Muscle of leg (tissue), 11 donors: ENCODE measurements around the gene GRIA1. TPM values are rescaled to one million over a fixed set of nuclear protein-coding genes. Genes with fewer than 3 reads are reported as not detected.

Experiments used
- DNase-seq: peaks from one replicate; pipeline ENCODE4 v3.0.0; 2013
- H3K27ac ChIP-seq: one replicate; pipeline ENCODE4 v1.5.1; 2013; ENCODE audit warnings: mild to moderate bottlenecking, low read length, control low read depth
- H3K27me3 ChIP-seq: one replicate; pipeline ENCODE4 v1.6.1; 2013; ENCODE audit warnings: low read length; ENCODE audit not compliant: control insufficient read depth, insufficient read depth
- H3K36me3 ChIP-seq: one replicate; pipeline ENCODE4 v1.6.1; 2013; ENCODE audit warnings: low read length; ENCODE audit not compliant: control insufficient read depth, insufficient read depth
- H3K4me1 ChIP-seq: one replicate; pipeline ENCODE4 v1.6.1; 2013; ENCODE audit warnings: low read length; ENCODE audit not compliant: control insufficient read depth, insufficient read depth
- H3K4me3 ChIP-seq: one replicate; pipeline ENCODE4 v1.5.1; 2013; ENCODE audit warnings: low read length, control low read depth
- H3K9me3 ChIP-seq: replicated peaks from 2 replicates; pipeline ENCODE4 v1.6.1; 2013; ENCODE audit warnings: low read depth, low read length; ENCODE audit not compliant: control insufficient read depth
- WGBS: methylation state at CpG from one replicate; pipeline ENCODE4 v1.1.5; 2013; ENCODE audit warnings: missing lambda C conversion rate; ENCODE audit not compliant: insufficient coverage; 5-methylcytosine and 5-hydroxymethylcytosine counted together
- polyA plus RNA-seq, 8 donors: library from polyadenylated mRNA; unstranded; fragments of 120-200 nt; gene quantifications; one replicate each; pipeline versions ENCODE4 v1.2.1 to v1.2.3, GENCODE V29; 2013; ENCODE audit warnings: inconsistent platforms in 1 of 8, low replicate concordance in 1 of 8; ENCODE audit not compliant: insufficient read length in 8 of 8, insufficient read depth in 1 of 8
- total RNA-seq: library from RNA; stranded (reverse); fragments of 120-200 nt; gene quantifications from one replicate; pipeline ENCODE4 v1.2.4, GENCODE V29; 2013

Gene GRIA1
- total and polyA plus RNA-seq, 9 donors, result 0.37 to 1.1 (median 0.84) TPM

- Histone ChIP-seq H3K27ac (no peak overlapping the region), H3K36me3 (no peaks in the 10 kb centered on the region), H3K4me1 (no peaks in the 10 kb centered on the region), H3K4me3 (no peak overlapping the region), H3K9me3 (no peaks in the 10 kb centered on the region), H3K27me3 (no peaks in the 10 kb centered on the region)
- no peak for DNase-seq
- WGBS, result no CpG with 5 or more reads among the region's 3 CpGs
Observed at GRCh38 chr5:153654504-153655200, 164.2 kb downstream of the GRIA1 start.

GRCh38 chr5:153655201-153655510, 164.7 kb downstream of the GRIA1 start:
- no peaks in the 10 kb centered on the region for H3K36me3 ChIP-seq
- no peaks in the 10 kb centered on the region for H3K4me1 ChIP-seq
- H3K27me3 ChIP-seq, result no peaks in the 10 kb centered on the region
- no peak overlapping the region for H3K4me3 ChIP-seq
- H3K9me3 ChIP-seq, result no peaks in the 10 kb centered on the region
- H3K27ac ChIP-seq, result no peak overlapping the region
- DNase-seq, result no peak
- WGBS, result no CpG with 5 or more reads among the region's 3 CpGs

DNA sequence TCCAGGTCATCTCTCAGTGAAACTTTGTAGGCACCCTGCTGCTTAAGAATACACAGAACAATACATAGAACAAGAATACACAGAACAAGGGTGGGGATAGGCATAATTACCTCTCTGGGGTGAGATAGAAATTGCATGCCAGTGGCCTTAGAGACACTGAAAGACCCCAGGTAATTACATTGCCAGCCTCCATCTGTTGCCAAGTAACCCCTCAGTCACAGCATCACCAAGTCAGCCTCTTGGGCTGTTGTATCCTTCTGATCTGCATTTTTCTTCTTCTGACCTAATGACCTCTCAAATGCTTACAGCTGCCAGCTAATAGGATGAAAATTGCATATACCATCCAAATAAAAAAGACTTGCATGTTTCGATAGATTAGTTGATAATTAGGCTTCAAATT, 167.7 kb downstream of the GRIA1 start:
- DNase-seq, result no peak
- H3K27ac ChIP-seq, result no peak overlapping the region
- no peaks in the 10 kb centered on the region for H3K27me3 ChIP-seq
- WGBS, result no CpG with 5 or more reads among the region's 1 CpG
- no peaks in the 10 kb centered on the region for H3K9me3 ChIP-seq
- no peaks in the 10 kb centered on the region for H3K4me1 ChIP-seq
- no peak overlapping the region for H3K4me3 ChIP-seq
- no peaks in the 10 kb centered on the region for H3K36me3 ChIP-seq

DNA sequence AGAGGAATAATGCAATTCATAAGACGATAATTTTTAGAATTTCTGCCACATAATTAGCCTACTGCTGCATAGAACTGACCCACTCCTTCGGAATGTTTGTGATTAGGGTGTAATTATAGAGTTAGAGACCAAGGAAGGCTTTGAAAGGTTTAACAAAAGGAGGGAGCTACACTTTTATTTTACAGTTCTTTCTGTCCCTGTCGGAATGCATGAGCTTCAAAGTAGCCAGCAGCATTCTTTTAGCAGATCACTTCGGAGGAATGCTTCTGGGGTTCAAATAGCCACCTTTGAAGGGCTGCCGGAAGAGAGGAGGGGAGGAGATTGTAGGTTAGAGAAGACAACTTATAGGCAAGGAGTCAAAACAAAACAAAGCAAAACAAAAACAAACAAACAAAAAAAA, 168.1 kb downstream of the GRIA1 start:
- Histone ChIP-seq H3K4me1 (no peaks in the 10 kb centered on the region), H3K9me3 (no peaks in the 10 kb centered on the region), H3K27ac (no peak overlapping the region), H3K36me3 (no peaks in the 10 kb centered on the region), H3K4me3 (no peak overlapping the region), H3K27me3 (no peaks in the 10 kb centered on the region)
- no peak for DNase-seq
- WGBS, result no CpG with 5 or more reads among the region's 5 CpGs

DNA sequence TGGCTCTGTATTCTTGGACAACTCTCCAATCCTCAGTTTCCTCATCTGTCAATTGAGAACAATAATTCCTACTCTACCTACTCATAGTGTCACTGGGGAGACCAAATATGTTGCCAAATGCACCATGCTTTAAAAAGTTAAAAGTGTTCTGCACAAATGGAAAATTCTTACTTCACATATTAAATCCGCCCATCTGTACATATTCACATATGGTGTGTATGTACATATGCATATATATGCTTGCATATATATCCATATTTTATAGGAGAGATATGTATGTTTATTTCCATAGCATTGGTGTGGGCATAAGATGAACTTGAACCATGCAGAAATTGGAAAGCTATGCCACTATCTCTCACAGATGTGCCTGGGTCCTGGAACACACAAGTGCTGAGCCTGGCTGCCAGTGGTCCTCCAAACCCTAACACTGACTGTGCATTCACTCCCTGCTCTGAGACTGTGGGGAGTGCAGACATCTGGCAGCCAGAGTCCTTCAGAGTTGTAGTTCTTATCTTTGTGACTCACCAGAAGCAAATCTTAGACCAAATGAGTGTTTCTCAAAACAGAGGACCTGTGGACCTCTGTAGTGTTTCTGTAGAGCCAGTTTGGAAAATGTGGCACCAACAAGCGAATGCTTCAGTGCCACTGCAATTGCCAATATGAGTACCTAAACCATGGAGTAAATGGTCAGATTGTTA, 168.7 kb downstream of the GRIA1 start:
- Histone ChIP-seq H3K4me3 (no peak overlapping the region), H3K27ac (no peak overlapping the region), H3K27me3 (no peaks in the 10 kb centered on the region), H3K9me3 (no peaks in the 10 kb centered on the region), H3K4me1 (no peaks in the 10 kb centered on the region), H3K36me3 (no peaks in the 10 kb centered on the region)
- no peak for DNase-seq
- no CpG with 5 or more reads among the region's 2 CpGs for WGBS

DNA sequence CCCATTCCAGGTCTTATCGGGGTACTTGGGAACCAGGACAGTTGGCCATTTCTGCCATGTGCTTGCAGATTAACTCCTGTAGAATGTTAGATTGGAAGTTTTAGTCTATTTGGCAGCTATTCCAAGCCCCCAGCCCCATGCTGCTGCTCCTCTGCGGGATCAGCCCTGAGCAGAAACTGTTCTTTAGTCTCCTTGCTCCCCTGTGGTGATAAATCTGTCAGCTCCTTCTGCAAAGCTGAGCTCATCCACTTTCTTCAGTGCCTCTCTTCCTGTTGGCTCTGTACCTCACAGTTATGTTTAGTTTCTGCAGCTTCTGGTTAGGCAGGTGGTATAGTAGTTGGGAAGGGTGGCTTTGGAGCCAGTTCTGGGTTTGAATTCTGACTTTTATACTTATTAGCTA, 170.4 kb downstream of the GRIA1 start:
- no peak overlapping the region for H3K27ac ChIP-seq
- no peaks in the 10 kb centered on the region for H3K36me3 ChIP-seq
- H3K4me1 ChIP-seq, result no peaks in the 10 kb centered on the region
- no peak for DNase-seq
- no peaks in the 10 kb centered on the region for H3K27me3 ChIP-seq
- WGBS, result 46% methylated on average over 2 of the region's 2 CpGs
- H3K4me3 ChIP-seq, result no peak overlapping the region
- no peaks in the 10 kb centered on the region for H3K9me3 ChIP-seq

- Histone ChIP-seq H3K27me3 (no peaks in the 10 kb centered on the region), H3K27ac (no peak overlapping the region), H3K9me3 (no peaks in the 10 kb centered on the region), H3K4me3 (no peak overlapping the region), H3K4me1 (no peaks in the 10 kb centered on the region), H3K36me3 (no peaks in the 10 kb centered on the region)
- no peak for DNase-seq
- WGBS, result 64% methylated on average over 1 of the region's 2 CpGs
Observed at GRCh38 chr5:153661897-153662296, 171.4 kb downstream of the GRIA1 start.

GRCh38 chr5:153670101-153670500, 179.6 kb downstream of the GRIA1 start:
- no CpG with 5 or more reads among the region's 1 CpG for WGBS
- H3K27me3 ChIP-seq, result no peaks in the 10 kb centered on the region
- H3K4me1 ChIP-seq, result no peaks in the 10 kb centered on the region
- no peaks in the 10 kb centered on the region for H3K36me3 ChIP-seq
- H3K27ac ChIP-seq, result no peak overlapping the region
- no peak overlapping the region for H3K4me3 ChIP-seq
- no peaks in the 10 kb centered on the region for H3K9me3 ChIP-seq
- no peak for DNase-seq

DNA sequence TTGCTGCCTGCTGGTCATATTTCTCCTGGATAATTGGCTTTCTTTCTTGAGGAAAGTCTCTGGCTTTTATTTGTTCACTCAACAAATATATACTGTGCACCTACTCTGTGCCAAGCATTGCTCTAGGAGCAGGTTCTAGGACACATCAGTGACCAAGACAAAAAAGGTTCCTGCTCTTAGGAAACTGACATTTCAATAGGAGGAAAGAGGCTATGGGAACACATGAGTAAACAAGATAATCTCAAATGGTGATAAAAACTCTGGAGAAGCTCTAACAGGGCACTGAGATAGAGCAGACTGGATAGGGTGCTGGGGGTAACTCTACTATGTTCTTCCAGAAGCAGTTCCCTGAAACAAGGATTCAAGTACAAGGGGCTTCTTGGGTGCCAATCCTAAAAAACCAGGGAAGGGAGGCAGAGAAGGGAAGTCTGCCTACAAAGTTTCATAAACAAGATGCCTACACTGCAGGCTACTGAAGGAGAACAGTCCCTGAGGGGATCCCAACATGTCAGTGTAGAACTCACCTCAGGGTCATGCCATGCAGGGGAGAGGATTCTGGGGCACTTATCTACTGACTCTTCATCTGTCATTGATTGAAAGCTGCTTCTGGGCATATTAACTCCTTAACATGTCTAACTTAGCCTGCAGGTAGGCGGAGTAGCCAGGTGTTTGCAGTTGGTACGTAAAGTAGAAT, 181.3 kb downstream of the GRIA1 start:
- H3K27ac ChIP-seq, result peak overlapping the region; percentile 24
- H3K4me3 ChIP-seq, result no peak overlapping the region
- no peaks in the 10 kb centered on the region for H3K36me3 ChIP-seq
- DNase-seq, result no peak
- no peaks in the 10 kb centered on the region for H3K9me3 ChIP-seq
- H3K27me3 ChIP-seq, result no peaks in the 10 kb centered on the region
- WGBS, result no CpG with 5 or more reads among the region's 2 CpGs
- peaks cover 2% of the 10 kb centered on the region for H3K4me1 ChIP-seq

GRCh38 chr5:153672347-153673090, 182.0 kb downstream of the GRIA1 start:
- Histone ChIP-seq H3K27ac (peak overlapping the region; percentile 24), H3K36me3 (no peaks in the 10 kb centered on the region)
- 80% methylated on average over 1 of the region's 6 CpGs for WGBS

More at GRCh38 chr5:153672347-153673090, 182.0 kb downstream of the GRIA1 start:
- Histone ChIP-seq H3K9me3 (no peaks in the 10 kb centered on the region), H3K4me1 (peaks cover 3% of the 10 kb centered on the region), H3K27me3 (no peaks in the 10 kb centered on the region), H3K4me3 (no peak overlapping the region)
- DNase-seq, result peak; percentile 37
